ENCODE data around the gene DPF3. TPM values are rescaled to one million over a fixed set of nuclear protein-coding genes. Genes with fewer than 3 reads are reported as not detected.

The DPF3 gene
- total RNA-seq, 4 donors from 2014 or later = under 0.01 to 2.7 (median 0.61) TPM; not detected in 1

DNA sequence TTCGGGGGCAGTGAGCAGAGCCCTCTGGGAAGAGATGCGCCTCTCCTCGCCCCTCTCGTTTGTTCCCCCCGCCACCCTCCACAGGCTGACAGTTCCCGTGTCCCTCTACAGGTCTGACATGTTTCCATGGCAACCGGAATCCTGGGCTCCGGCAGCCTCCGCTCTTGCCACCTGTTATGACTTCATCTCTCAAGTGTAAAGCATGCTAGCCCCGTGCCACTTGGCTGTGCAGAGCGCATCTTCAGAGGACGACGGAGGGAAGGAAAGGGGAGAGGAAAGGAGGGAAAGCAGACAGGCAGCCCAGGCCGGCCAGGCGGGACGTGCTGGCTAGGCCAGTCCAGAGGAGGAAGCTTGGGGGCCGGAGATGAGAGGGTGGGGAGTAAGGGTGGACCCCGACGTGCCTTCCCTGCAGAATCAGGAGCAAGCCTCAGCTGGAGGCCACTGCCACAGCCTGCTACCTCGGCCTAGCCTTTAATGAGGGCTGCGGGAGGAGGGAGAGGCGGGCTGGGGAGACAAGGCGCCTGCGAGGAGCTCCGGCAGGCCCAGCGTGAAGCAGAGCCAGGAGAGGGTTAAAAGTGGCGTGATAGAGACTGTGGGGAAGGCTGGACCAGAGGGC is 214.3 kb downstream of the DPF3 start:
- H3K27ac ChIP-seq = no peak overlapping the region
- intact Hi-C loops (cut with DNase I) = no loop called here
- no peaks in the 10 kb centered on the region for H3K4me1 ChIP-seq
- DNase-seq = no peak
- H3K4me3 ChIP-seq = no peak overlapping the region
- no peaks in the 10 kb centered on the region for H3K27me3 ChIP-seq
- no peaks in the 10 kb centered on the region for H3K9me3 ChIP-seq
- no peaks in the 10 kb centered on the region for H3K36me3 ChIP-seq
- TF ChIP-seq, protein P1, sequence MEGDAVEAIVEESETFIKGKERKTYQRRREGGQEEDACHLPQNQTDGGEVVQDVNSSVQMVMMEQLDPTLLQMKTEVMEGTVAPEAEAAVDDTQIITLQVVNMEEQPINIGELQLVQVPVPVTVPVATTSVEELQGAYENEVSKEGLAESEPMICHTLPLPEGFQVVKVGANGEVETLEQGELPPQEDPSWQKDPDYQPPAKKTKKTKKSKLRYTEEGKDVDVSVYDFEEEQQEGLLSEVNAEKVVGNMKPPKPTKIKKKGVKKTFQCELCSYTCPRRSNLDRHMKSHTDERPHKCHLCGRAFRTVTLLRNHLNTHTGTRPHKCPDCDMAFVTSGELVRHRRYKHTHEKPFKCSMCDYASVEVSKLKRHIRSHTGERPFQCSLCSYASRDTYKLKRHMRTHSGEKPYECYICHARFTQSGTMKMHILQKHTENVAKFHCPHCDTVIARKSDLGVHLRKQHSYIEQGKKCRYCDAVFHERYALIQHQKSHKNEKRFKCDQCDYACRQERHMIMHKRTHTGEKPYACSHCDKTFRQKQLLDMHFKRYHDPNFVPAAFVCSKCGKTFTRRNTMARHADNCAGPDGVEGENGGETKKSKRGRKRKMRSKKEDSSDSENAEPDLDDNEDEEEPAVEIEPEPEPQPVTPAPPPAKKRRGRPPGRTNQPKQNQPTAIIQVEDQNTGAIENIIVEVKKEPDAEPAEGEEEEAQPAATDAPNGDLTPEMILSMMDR (IDR thresholded peaks at IDR 0.05) = no peak
- TF ChIP-seq POLR2A (IDR thresholded peaks at IDR 0.05) = no peak
- WGBS, 2 donors = 42 to 64% methylated on average over 8 to 25 of the region's 27 CpGs

DNA sequence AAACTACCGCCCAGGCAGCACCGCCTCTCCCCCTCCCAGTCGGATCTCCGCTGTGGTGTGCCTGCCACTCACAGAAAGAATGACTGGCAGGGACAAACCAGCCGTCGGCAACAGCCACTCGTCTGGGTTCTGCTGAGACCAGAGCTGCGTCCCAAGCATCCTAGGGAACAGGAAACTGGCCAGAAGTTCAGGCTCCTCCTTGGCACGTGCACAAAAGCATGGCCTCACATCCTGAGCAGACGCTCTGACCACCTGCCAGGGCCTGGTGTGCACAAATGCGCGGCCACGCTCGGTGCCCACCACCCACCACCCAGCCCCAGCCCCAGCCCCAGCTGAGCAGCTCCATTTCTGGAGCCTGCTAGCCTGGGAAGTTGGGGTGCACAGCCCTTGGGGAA is 214.8 kb downstream of the DPF3 start:
- H3K27ac ChIP-seq = no peak overlapping the region
- DNase-seq = no peak
- H3K27me3 ChIP-seq = no peaks in the 10 kb centered on the region
- no peaks in the 10 kb centered on the region for H3K36me3 ChIP-seq
- intact Hi-C loops (cut with DNase I) = no loop called here
- 44 to 73% methylated on average over 9 to 10 of the region's 14 CpGs for WGBS, 2 donors
- H3K9me3 ChIP-seq = no peaks in the 10 kb centered on the region
- TF ChIP-seq, protein P1 (IDR thresholded peaks at IDR 0.05) = no peak
- no peaks in the 10 kb centered on the region for H3K4me1 ChIP-seq
- H3K4me3 ChIP-seq = no peak overlapping the region

DNA sequence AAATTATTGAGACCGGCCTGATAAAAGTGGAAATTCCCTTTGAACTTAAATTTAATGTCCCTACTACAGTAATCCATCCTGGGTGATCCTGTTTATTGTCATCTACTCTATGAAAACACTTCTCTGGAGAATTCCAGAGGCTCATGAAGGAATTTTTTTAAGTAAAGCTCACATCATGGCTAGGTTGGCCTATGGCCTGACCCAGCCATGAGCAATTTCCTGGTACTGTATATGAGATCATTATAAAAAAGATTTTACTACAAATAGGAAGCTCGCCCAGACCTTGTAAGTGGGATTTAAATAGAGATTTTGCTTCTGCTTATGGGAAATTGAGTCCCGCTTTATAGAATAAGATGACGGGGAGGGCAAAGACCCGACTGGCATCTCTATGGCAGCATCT is 215.5 kb downstream of the DPF3 start:
- WGBS, 2 donors = 87 to 98% methylated on average over 5 of the region's 5 CpGs
- Histone ChIP-seq H3K4me1 (no peaks in the 10 kb centered on the region), H3K4me3 (no peak overlapping the region), H3K27me3 (no peaks in the 10 kb centered on the region), H3K9me3 (no peaks in the 10 kb centered on the region), H3K36me3 (no peaks in the 10 kb centered on the region), H3K27ac (no peak overlapping the region)
- no peak for TF ChIP-seq POLR2A (IDR thresholded peaks at IDR 0.05)
- DNase-seq = no peak
- intact Hi-C loops (cut with DNase I) = no loop called here

DNA sequence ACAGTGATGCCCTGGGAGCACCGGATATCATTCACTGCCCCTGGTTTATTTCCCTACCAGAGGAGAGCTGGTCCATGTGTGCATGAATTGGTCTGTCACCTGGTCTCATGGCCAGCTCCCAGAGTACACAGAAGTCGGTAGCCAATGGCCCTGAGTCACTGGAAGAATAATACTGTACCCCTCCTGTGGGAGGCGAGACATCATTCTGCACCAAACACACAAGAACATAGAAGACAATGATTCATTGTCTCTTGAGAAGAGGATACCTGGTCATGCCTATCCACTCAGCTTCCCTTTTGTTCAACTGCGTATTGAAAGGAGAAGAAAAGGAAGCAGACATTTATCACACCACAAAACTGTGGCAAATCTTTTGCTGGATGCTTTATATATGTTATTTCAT is 216.2 kb downstream of the DPF3 start:
- no peak overlapping the region for H3K4me3 ChIP-seq
- H3K4me1 ChIP-seq = no peaks in the 10 kb centered on the region
- intact Hi-C loops (cut with DNase I) = no loop called here
- TF ChIP-seq, protein P1 (IDR thresholded peaks at IDR 0.05) = no peak
- TF ChIP-seq POLR2A (IDR thresholded peaks at IDR 0.05) = no peak
- no peak overlapping the region for H3K27ac ChIP-seq
- DNase-seq = no peak
- 60 to 74% methylated on average over 4 of the region's 4 CpGs for WGBS, 2 donors
- no peaks in the 10 kb centered on the region for H3K9me3 ChIP-seq
- no peaks in the 10 kb centered on the region for H3K27me3 ChIP-seq
- H3K36me3 ChIP-seq = no peaks in the 10 kb centered on the region

DNA sequence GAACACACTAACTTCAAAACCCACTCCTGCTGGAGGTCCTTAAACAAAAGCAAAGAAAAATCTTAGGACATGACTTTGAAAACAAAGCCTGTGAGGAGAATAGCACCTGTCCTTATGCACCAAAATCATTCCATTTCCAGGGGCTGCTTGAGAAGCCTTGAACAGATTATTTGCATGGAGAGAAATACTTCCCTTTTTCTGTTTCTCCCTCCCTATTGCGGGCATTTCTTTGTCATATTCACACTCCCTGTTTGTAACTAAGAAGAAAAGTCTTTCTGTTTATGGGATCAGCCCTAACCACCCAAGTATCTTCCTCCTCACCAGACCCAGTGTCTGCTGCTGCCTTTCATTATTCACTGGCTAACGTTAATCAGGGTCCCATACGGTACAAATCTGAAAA is 218.8 kb downstream of the DPF3 start:
- no peaks in the 10 kb centered on the region for H3K27me3 ChIP-seq
- no peaks in the 10 kb centered on the region for H3K9me3 ChIP-seq
- no peaks in the 10 kb centered on the region for H3K4me1 ChIP-seq
- DNase-seq = no peak
- WGBS, 2 donors = 51 to 62% methylated on average over 3 of the region's 3 CpGs
- H3K36me3 ChIP-seq = no peaks in the 10 kb centered on the region
- no peak overlapping the region for H3K4me3 ChIP-seq
- no peak overlapping the region for H3K27ac ChIP-seq
- TF ChIP-seq POLR2A (IDR thresholded peaks at IDR 0.05) = no peak
- TF ChIP-seq, protein P1 (IDR thresholded peaks at IDR 0.05) = no peak
- intact Hi-C loops (cut with DNase I) = no loop called here

DNA sequence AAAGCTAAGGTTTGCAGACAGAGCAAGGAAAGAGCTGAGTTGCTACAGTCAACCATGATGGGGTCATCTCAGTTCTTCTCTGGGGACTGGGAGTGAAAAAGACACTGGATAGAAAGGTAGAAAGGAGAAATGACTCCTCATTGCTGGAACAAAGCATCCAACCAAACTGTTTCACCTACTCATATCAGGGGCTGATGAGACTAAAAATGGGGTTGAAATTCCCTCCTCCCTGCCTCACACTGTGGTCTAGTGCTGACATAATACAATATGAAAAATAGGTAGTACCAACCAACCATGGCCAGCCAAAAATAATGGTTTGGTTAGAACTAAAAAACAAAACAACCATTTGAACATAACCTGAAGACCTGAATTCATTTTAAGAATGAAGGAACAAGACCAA is 220.7 kb downstream of the DPF3 start:
- TF ChIP-seq, protein P1 (IDR thresholded peaks at IDR 0.05) = no peak
- no peak for TF ChIP-seq POLR2A (IDR thresholded peaks at IDR 0.05)
- Histone ChIP-seq H3K36me3 (no peaks in the 10 kb centered on the region), H3K27ac (no peak overlapping the region), H3K27me3 (no peaks in the 10 kb centered on the region), H3K4me1 (no peaks in the 10 kb centered on the region), H3K4me3 (no peak overlapping the region), H3K9me3 (no peaks in the 10 kb centered on the region)
- intact Hi-C loops (cut with DNase I) = no loop called here
- no peak for DNase-seq

Measured in esophagus squamous epithelium (tissue), 5 donors.